Chondrocyte (in vitro differentiated cells): Measurements from ENCODE around the gene MYBPC2. TPM values are rescaled to one million over a fixed set of nuclear protein-coding genes. Genes with fewer than 3 reads are reported as not detected.

Source experiments
- DNase-seq: peaks from one replicate; pipeline ENCODE4 v3.0.0; 2021; ENCODE audit warnings: mixed read lengths, low spot score
- H3K27ac Mint-ChIP-seq: one replicate; pipeline ENCODE4 v1.8.0; 2021; ENCODE audit warnings: mild to moderate bottlenecking, moderate library complexity, mixed read lengths; ENCODE audit not compliant: unreplicated experiment
- H3K27me3 Mint-ChIP-seq: 2 replicates; pipeline ENCODE4 v1.8.0; 2021; ENCODE audit warnings: low read depth, mixed read lengths
- H3K36me3 Mint-ChIP-seq: 2 replicates; pipeline ENCODE4 v1.8.0; 2021; ENCODE audit warnings: low read depth, mixed read lengths
- H3K4me1 Mint-ChIP-seq: 2 replicates; pipeline ENCODE4 v1.8.0; 2021; ENCODE audit warnings: low read depth, mild to moderate bottlenecking, mixed read lengths
- H3K4me3 Mint-ChIP-seq: one replicate; pipeline ENCODE4 v1.8.0; 2021; ENCODE audit warnings: mild to moderate bottlenecking, moderate library complexity, mixed read lengths; ENCODE audit not compliant: unreplicated experiment
- H3K9me3 Mint-ChIP-seq: 2 replicates; pipeline ENCODE4 v1.8.0; 2021; ENCODE audit warnings: low read depth, mixed read lengths
- CTCF ChIP-seq: fragments of 200-600 bp; sonication (generic); IDR thresholded peaks from 2 replicates; pipeline ENCODE4 v1.5.0; 2021; ENCODE audit warnings: antibody characterized with exemption, mild to moderate bottlenecking, moderate library complexity
- total RNA-seq: library from RNA; stranded (reverse); gene quantifications from 3 replicates; pipeline ENCODE4 v1.2.1, GENCODE V29; 2021

Gene MYBPC2
- total RNA-seq, 1 donor from 2014 or later: not detected

- peak; percentile 49 for DNase-seq
- Mint-ChIP-seq H3K4me3 (no peak overlapping the region), H3K9me3 (peaks cover 5% of the 10 kb centered on the region), H3K4me1 (no peaks in the 10 kb centered on the region), H3K27ac (no peak overlapping the region), H3K27me3 (peaks cover 41% of the 10 kb centered on the region), H3K36me3 (peaks cover 22% of the 10 kb centered on the region)
- TF ChIP-seq CTCF: no peak
These were observed 52.7 kb downstream of the MYBPC2 start for GRCh38 chr19:50485284-50485955.

- peak; percentile 40 for DNase-seq
- H3K27me3 Mint-ChIP-seq: peaks cover 56% of the 10 kb centered on the region
- H3K9me3 Mint-ChIP-seq: peaks cover 5% of the 10 kb centered on the region
- peaks cover 20% of the 10 kb centered on the region for H3K36me3 Mint-ChIP-seq
- peak; percentile 74 for TF ChIP-seq CTCF
- H3K4me1 Mint-ChIP-seq: peaks cover 7% of the 10 kb centered on the region
- H3K4me3 Mint-ChIP-seq: no peak overlapping the region
- no peak overlapping the region for H3K27ac Mint-ChIP-seq
These were observed 54.3 kb downstream of the MYBPC2 start for GRCh38 chr19:50486823-50487515.

GRCh38 chr19:50488389-50489194 is 55.9 kb downstream of the MYBPC2 start:
- DNase-seq: peak; percentile 9
- H3K4me3 Mint-ChIP-seq: no peak overlapping the region
- peaks cover 9% of the 10 kb centered on the region for H3K4me1 Mint-ChIP-seq
- H3K9me3 Mint-ChIP-seq: peaks cover 5% of the 10 kb centered on the region
- peaks cover 20% of the 10 kb centered on the region for H3K36me3 Mint-ChIP-seq
- no peak for TF ChIP-seq CTCF
- no peak overlapping the region for H3K27ac Mint-ChIP-seq
- peaks cover 63% of the 10 kb centered on the region for H3K27me3 Mint-ChIP-seq

- H3K27me3 Mint-ChIP-seq: peaks cover 66% of the 10 kb centered on the region
- no peak for TF ChIP-seq CTCF
- peaks cover 9% of the 10 kb centered on the region for H3K4me1 Mint-ChIP-seq
- H3K9me3 Mint-ChIP-seq: peaks cover 5% of the 10 kb centered on the region
- H3K4me3 Mint-ChIP-seq: no peak overlapping the region
- no peak overlapping the region for H3K27ac Mint-ChIP-seq
- DNase-seq: peak; percentile 72
- peaks cover 20% of the 10 kb centered on the region for H3K36me3 Mint-ChIP-seq
These were observed 56.8 kb downstream of the MYBPC2 start for GRCh38 chr19:50489461-50490011.

- Mint-ChIP-seq H3K9me3 (peaks cover 5% of the 10 kb centered on the region), H3K4me3 (no peak overlapping the region), H3K27ac (no peak overlapping the region), H3K36me3 (peaks cover 14% of the 10 kb centered on the region), H3K27me3 (peaks cover 69% of the 10 kb centered on the region), H3K4me1 (peaks cover 9% of the 10 kb centered on the region)
- TF ChIP-seq CTCF: no peak
- DNase-seq: peak; percentile 79
These were observed 57.7 kb downstream of the MYBPC2 start for GRCh38 chr19:50490411-50490811.
